GM23338 (cell line): ENCODE results near the gene SLC23A2.

Experiments used
- CREB1 ChIP-seq: fragments of 250-450 bp; sonication (Bioruptor Pico); IDR thresholded peaks from 2 replicates; pipeline ENCODE4 v1.5.0; 2020; ENCODE audit warnings: low read depth, mild to moderate bottlenecking, moderate library complexity
- CTCF ChIP-seq, 2 experiments: fragments of 200-600 bp in 1 of 2; sonication (generic) in 1 of 2; conservative IDR thresholded peaks; 2 replicates each; pipeline versions ENCODE4 v1.5.1 to v1.6.1; 2016 to 2017; ENCODE audit warnings: antibody characterized with exemption in 2 of 2, low read depth in 2 of 2, mild to moderate bottlenecking in 2 of 2, moderate library complexity in 1 of 2
- EZH2 ChIP-seq: fragments of 200-600 bp; sonication (generic); IDR thresholded peaks from one replicate; pipeline ENCODE4 v1.8.0; 2017; ENCODE audit warnings: antibody characterized with exemption, mild to moderate bottlenecking, low read depth; ENCODE audit not compliant: unreplicated experiment
- EZH2phosphoT487 ChIP-seq: fragments of 200-600 bp; sonication (generic); IDR thresholded peaks from one replicate; pipeline ENCODE4 v1.8.1; 2018; ENCODE audit warnings: antibody characterized with exemption; ENCODE audit not compliant: unreplicated experiment
- NANOG ChIP-seq: IDR thresholded peaks from 2 replicates; pipeline ENCODE4 v1.6.1; 2016; ENCODE audit warnings: antibody characterized with exemption, borderline replicate concordance
- POLR2AphosphoS5 ChIP-seq: IDR thresholded peaks from 2 replicates; pipeline ENCODE4 v1.6.1; 2016; ENCODE audit warnings: antibody characterized with exemption, low read depth
- ZNF114 ChIP-seq: fragments of 250-450 bp; sonication (Bioruptor Pico); IDR thresholded peaks from 2 replicates; pipeline ENCODE4 v1.5.0; 2020; ENCODE audit warnings: mild to moderate bottlenecking, moderate library complexity
- ZNF331 ChIP-seq: fragments of 250-450 bp; sonication (Bioruptor Pico); IDR thresholded peaks from 2 replicates; pipeline ENCODE4 v1.5.0; 2020; ENCODE audit warnings: low read depth, mild to moderate bottlenecking, moderate library complexity
- TF ChIP-seq, protein P1 (sequence below): IDR thresholded peaks from one replicate; pipeline ENCODE4 v1.6.1; 2018; ENCODE audit warnings: antibody characterized with exemption; ENCODE audit not compliant: unreplicated experiment

DNA sequence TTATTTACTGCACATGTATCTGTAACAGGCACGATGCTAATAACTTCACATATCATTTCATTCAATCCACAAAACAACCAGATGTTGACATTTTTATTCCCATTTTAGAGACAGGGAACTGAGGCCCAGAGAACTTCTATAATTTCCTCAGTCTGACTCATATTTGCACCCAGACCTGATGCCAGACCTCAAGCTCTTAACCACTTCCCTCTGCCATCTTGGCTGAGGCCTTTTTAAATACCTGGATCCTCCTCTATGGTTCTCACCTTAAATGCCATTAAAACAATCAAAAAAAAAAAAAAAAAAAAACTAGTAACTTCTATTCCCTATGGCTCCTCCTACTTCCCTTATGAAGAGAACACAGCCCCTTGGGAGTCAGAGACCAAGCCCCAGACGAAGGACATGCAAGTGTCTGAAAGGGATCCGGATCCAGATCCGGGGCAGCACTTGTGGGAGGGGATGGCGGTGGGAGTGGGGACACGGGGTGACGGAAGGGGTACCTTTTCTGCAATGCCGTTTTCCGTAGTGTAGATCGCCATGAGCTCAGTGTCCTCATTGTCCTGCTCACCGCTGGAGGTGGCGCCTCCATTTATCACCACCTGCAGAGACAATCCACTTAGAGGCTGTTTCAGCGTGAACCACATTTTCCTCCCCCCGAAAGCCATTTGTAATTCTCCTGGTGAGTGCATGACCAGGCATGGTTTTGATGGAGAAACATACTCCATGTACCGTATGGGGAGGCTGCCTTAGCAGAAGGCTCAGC is 88.7 kb downstream of the SLC23A2 start:
- TF ChIP-seq CTCF (conservative IDR thresholded peaks at IDR 0.05; ENCODE audit: low read depth in 2 of 2), result no peak
- no peak for TF ChIP-seq CREB1 (CRISPR knock-in tag)
- TF ChIP-seq EZH2, result no peak
- TF ChIP-seq EZH2phosphoT487, result no peak
- TF ChIP-seq, protein P1, sequence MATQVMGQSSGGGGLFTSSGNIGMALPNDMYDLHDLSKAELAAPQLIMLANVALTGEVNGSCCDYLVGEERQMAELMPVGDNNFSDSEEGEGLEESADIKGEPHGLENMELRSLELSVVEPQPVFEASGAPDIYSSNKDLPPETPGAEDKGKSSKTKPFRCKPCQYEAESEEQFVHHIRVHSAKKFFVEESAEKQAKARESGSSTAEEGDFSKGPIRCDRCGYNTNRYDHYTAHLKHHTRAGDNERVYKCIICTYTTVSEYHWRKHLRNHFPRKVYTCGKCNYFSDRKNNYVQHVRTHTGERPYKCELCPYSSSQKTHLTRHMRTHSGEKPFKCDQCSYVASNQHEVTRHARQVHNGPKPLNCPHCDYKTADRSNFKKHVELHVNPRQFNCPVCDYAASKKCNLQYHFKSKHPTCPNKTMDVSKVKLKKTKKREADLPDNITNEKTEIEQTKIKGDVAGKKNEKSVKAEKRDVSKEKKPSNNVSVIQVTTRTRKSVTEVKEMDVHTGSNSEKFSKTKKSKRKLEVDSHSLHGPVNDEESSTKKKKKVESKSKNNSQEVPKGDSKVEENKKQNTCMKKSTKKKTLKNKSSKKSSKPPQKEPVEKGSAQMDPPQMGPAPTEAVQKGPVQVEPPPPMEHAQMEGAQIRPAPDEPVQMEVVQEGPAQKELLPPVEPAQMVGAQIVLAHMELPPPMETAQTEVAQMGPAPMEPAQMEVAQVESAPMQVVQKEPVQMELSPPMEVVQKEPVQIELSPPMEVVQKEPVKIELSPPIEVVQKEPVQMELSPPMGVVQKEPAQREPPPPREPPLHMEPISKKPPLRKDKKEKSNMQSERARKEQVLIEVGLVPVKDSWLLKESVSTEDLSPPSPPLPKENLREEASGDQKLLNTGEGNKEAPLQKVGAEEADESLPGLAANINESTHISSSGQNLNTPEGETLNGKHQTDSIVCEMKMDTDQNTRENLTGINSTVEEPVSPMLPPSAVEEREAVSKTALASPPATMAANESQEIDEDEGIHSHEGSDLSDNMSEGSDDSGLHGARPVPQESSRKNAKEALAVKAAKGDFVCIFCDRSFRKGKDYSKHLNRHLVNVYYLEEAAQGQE, result no peak
- TF ChIP-seq NANOG, result no peak
- TF ChIP-seq POLR2AphosphoS5, result no peak
- TF ChIP-seq ZNF114, result no peak
- no peak for TF ChIP-seq ZNF331 (CRISPR knock-in tag)
